BJ (cell line): Measurements from ENCODE around the gene MYZAP. TPM values are rescaled to one million over a fixed set of nuclear protein-coding genes. Genes with fewer than 3 reads are reported as not detected.

ENCODE experiments used
- CTCF ChIA-PET: fragments of 350-600 bp; formaldehyde crosslinking; extraction: SDS; loops from one replicate; lab custom pipeline; 2021; ENCODE audit warnings: antibody characterized with exemption, inconsistent platforms; lab: Yijun Ruan, JAX
- POLR2A ChIA-PET: fragments of 300-600 bp; sonication (Branson Sonifier 250); formaldehyde crosslinking; extraction: SDS; loops from one replicate; lab custom pipeline; 2021; ENCODE audit warnings: antibody characterized with exemption; lab: Charles Lee
- DNase-seq: peaks from one replicate; pipeline ENCODE4 v3.0.0-alpha.2; 2011; ENCODE audit warnings: low read depth
- H3K27me3 ChIP-seq: 2 replicates; pipeline ENCODE4 v1.6.0; 2011; ENCODE audit warnings: low read length; ENCODE audit not compliant: control insufficient read depth, insufficient read depth
- H3K36me3 ChIP-seq: 2 replicates; pipeline ENCODE4 v1.5.1; 2011; ENCODE audit warnings: low read length; ENCODE audit not compliant: control insufficient read depth, insufficient read depth
- H3K4me3 ChIP-seq: 2 replicates; pipeline ENCODE4 v1.5.1; 2011; ENCODE audit warnings: low read depth, mild to moderate bottlenecking, control low read depth, low read length
- polyA plus RNA-seq: library from polyadenylated mRNA; depleted of rRNA; stranded (reverse); fragments of >200 nt; gene quantifications from 2 replicates; pipeline ENCODE4 v1.2.3, GENCODE V29; 2011
- TF ChIP-seq, protein P1 (sequence below): IDR thresholded peaks from 2 replicates; pipeline ENCODE4 v1.5.1; 2011; ENCODE audit warnings: low read depth, mild to moderate bottlenecking, control low read depth, inconsistent platforms, low read length, moderate library complexity; ENCODE audit not compliant: insufficient read depth

Gene MYZAP
- polyA plus RNA-seq, 1 experiment = 0.11 TPM

DNA sequence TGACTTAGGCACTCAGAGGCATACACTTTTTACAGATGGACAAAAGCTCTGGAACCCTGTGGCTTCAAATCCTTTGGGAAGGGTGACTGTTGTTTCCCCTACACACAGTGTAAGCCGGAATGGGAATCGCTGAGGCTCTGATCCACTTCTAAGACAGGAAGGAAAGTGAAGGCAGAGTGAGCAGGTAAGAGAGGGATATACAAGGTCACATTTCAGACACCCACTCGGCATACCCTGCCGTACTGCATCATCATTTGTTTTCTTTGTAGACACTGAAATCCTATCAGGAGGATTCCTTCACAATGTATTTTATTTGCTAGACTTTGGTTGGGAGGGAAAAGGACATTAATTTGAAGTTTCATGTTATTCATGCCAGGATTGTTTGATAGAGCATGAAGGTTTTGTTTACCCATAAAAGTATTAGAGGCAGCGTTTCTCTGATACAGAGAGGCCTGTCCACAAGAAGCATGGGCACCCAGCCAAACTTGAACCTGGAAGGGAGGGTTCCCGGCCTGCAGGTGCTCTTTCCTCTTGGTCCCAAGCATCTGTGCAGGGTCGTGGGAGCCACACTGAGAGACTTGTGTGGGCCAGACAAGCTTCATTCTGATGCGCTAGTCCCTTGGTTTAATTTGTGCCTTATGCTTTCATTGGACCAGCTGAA is 92.9 kb downstream of the MYZAP start:
- ChIA-PET POLR2A (no interaction called here), CTCF (no interaction called here)
- DNase-seq = no peak
- no peak overlapping the region for H3K4me3 ChIP-seq
- no peaks in the 10 kb centered on the region for H3K27me3 ChIP-seq
- TF ChIP-seq, protein P1, sequence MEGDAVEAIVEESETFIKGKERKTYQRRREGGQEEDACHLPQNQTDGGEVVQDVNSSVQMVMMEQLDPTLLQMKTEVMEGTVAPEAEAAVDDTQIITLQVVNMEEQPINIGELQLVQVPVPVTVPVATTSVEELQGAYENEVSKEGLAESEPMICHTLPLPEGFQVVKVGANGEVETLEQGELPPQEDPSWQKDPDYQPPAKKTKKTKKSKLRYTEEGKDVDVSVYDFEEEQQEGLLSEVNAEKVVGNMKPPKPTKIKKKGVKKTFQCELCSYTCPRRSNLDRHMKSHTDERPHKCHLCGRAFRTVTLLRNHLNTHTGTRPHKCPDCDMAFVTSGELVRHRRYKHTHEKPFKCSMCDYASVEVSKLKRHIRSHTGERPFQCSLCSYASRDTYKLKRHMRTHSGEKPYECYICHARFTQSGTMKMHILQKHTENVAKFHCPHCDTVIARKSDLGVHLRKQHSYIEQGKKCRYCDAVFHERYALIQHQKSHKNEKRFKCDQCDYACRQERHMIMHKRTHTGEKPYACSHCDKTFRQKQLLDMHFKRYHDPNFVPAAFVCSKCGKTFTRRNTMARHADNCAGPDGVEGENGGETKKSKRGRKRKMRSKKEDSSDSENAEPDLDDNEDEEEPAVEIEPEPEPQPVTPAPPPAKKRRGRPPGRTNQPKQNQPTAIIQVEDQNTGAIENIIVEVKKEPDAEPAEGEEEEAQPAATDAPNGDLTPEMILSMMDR = no peak
- no peaks in the 10 kb centered on the region for H3K36me3 ChIP-seq

DNA sequence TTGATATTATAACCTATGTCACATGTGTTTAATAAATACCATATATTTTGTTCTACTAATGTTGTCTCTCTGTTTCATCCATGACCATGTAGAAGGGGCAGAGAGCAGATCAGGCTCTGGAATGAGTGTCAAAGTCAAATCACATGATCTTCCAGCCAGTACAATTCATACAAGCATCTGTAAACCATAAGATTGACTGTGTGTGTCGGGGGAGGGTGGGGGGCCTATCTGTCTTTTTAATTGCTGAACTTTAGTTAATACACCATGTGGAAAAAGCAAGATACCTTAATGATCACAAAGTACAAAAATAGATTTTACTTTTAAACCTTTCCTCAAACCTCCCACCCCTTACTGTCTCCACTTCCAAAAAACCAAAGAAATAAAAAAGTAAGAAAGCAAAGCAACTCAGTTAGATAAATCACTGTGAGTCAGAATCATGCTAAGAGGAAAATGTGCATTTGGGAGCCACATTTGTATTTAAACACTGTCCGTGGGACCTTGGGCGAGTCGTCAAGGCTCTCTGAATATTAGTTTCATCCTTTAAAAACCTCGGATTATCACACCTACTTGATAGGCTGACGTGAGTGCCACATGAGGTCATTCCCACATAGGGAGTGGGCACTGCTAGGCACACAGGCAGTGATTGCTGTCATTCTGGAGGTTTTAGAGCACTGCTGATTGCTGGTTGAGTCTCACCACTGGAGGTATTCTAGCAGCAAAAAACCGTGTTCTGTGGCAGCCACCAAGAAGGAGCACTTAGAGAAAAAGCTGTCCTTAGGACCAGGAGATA is 93.8 kb downstream of the MYZAP start:
- DNase-seq = no peak
- TF ChIP-seq, protein P1 = no peak
- H3K27me3 ChIP-seq = no peaks in the 10 kb centered on the region
- CTCF ChIA-PET = no interaction called here
- POLR2A ChIA-PET = no interaction called here
- no peak overlapping the region for H3K4me3 ChIP-seq
- no peaks in the 10 kb centered on the region for H3K36me3 ChIP-seq

DNA sequence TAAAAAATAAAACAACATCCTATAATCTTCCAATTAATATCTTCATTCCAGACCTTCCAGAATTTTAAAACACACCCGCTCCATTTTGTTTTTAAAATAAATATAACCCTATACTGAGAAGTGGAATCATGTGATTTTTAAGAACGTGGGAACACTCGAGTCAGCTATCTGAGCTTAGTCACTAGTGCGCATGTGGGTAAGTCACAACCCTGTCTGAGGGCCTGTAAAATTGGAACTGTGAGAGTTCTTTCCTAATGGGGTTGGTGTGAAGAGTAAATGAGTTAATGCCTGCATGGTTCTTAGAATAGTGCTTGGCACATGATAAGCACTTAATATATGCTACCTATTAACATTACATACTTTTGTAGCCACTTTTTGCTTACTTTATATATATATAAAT is 95.0 kb downstream of the MYZAP start:
- ChIA-PET CTCF (no interaction called here), POLR2A (no interaction called here)
- TF ChIP-seq, protein P1 = no peak
- Histone ChIP-seq H3K27me3 (no peaks in the 10 kb centered on the region), H3K36me3 (no peaks in the 10 kb centered on the region), H3K4me3 (no peak overlapping the region)
- DNase-seq = no peak

DNA sequence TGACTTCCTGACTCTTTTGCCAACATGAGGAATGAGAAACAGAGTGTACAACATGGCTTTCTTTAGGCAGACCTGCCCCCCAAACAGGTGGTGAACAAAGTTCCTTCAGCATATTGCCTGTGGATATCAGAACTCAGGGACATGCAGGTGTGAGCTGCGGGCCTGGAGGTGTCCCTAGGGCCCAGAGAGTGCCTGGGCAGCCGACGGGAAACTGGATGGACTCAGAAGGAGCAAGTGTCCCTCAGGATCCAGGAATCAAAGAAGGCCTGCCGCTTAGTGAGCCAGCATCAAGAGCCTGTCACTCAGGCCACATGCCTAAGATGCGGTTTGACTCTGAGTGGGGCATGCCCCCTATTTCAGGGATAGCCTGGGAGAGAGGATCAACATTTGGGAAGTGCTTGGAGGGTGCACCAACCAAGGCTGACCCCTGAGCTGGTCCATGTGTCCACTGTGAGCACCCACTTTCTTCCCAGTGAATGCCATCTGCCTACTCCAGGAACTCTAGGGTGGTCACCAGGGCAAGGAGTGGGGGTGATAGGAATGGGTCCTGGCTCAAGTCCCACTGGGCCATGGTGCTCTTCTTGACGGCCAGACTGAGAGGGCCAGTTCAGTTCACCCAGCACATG is 98.8 kb downstream of the MYZAP start:
- TF ChIP-seq, protein P1 = no peak
- ChIA-PET POLR2A (no interaction called here), CTCF (no interaction called here)
- no peaks in the 10 kb centered on the region for H3K36me3 ChIP-seq
- no peak overlapping the region for H3K4me3 ChIP-seq
- H3K27me3 ChIP-seq = no peaks in the 10 kb centered on the region
- no peak for DNase-seq

DNA sequence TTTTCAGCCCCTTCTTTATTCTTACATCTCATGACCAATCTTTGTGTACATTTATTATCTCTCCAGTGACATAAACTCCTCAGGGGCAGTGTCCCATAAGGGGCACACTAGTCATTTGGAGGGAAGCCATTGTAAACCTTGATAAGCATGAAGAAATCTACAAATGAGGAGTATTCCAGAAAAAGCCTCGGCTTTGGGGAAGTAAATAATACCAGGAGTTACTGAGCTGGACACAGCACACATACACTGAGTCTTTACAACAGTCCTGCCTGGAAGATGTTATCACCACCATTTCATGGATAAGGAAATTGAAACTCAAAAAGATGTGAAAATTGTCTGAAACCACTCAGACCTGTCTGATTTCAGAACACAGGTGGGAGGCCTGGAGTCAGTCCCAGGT is 99.4 kb downstream of the MYZAP start:
- H3K27me3 ChIP-seq = no peaks in the 10 kb centered on the region
- ChIA-PET CTCF (no interaction called here), POLR2A (no interaction called here)
- TF ChIP-seq, protein P1 = no peak
- H3K36me3 ChIP-seq = no peaks in the 10 kb centered on the region
- H3K4me3 ChIP-seq = no peak overlapping the region
- DNase-seq = no peak
